ENCODE measurements around the gene CAPN13. TPM values are rescaled to one million over a fixed set of nuclear protein-coding genes. Genes with fewer than 3 reads are reported as not detected.

CAPN13 gene
- total RNA-seq, 1 donor from 2014 or later, result under 0.01 TPM

- DNase-seq (ENCODE audit: low read depth) (no peak), FAIRE-seq (no peak)
- no peaks in the 10 kb centered on the region for H3K36me3 ChIP-seq (ENCODE audit: control insufficient read depth, insufficient read depth, low read length)
- TF ChIP-seq CTCF (IDR thresholded peaks at IDR 0.05; ENCODE audit: insufficient read depth, low read length, severe bottlenecking), result no peak
- H3K27me3 ChIP-seq (ENCODE audit: control insufficient read depth, insufficient read depth, low read length), result peaks cover 3% of the 10 kb centered on the region
- no peak overlapping the region for H3K4me3 ChIP-seq (ENCODE audit: low read depth, low read length)
These were observed 46.0 kb downstream of the CAPN13 start for GRCh38 chr2:30761226-30761625.

GRCh38 chr2:30759481-30759880 lies 47.8 kb downstream of the CAPN13 start:
- FAIRE-seq, result no peak
- Histone ChIP-seq H3K4me3 (ENCODE audit: low read depth, low read length) (no peak overlapping the region), H3K36me3 (ENCODE audit: control insufficient read depth, insufficient read depth, low read length) (no peaks in the 10 kb centered on the region), H3K27me3 (ENCODE audit: control insufficient read depth, insufficient read depth, low read length) (no peaks in the 10 kb centered on the region)
- no peak for TF ChIP-seq CTCF (IDR thresholded peaks at IDR 0.05; ENCODE audit: insufficient read depth, low read length, severe bottlenecking)
- no peak for DNase-seq (ENCODE audit: low read depth)

- no peaks in the 10 kb centered on the region for H3K36me3 ChIP-seq (ENCODE audit: control insufficient read depth, insufficient read depth, low read length)
- H3K27me3 ChIP-seq (ENCODE audit: control insufficient read depth, insufficient read depth, low read length), result no peaks in the 10 kb centered on the region
- TF ChIP-seq CTCF (IDR thresholded peaks at IDR 0.05; ENCODE audit: insufficient read depth, low read length, severe bottlenecking), result no peak
- DNase-seq (ENCODE audit: low read depth), result no peak
- FAIRE-seq, result no peak
- H3K4me3 ChIP-seq (ENCODE audit: low read depth, low read length), result no peak overlapping the region
These were observed 49.0 kb downstream of the CAPN13 start for GRCh38 chr2:30758191-30758651.

GRCh38 chr2:30757749-30758148 lies 49.5 kb downstream of the CAPN13 start:
- no peaks in the 10 kb centered on the region for H3K36me3 ChIP-seq (ENCODE audit: control insufficient read depth, insufficient read depth, low read length)
- no peaks in the 10 kb centered on the region for H3K27me3 ChIP-seq (ENCODE audit: control insufficient read depth, insufficient read depth, low read length)
- no peak overlapping the region for H3K4me3 ChIP-seq (ENCODE audit: low read depth, low read length)
- no peak for FAIRE-seq
- DNase-seq (ENCODE audit: low read depth), result no peak
- no peak for TF ChIP-seq CTCF (IDR thresholded peaks at IDR 0.05; ENCODE audit: insufficient read depth, low read length, severe bottlenecking)

- Histone ChIP-seq H3K27me3 (ENCODE audit: control insufficient read depth, insufficient read depth, low read length) (no peaks in the 10 kb centered on the region), H3K4me3 (ENCODE audit: low read depth, low read length) (no peak overlapping the region), H3K36me3 (ENCODE audit: control insufficient read depth, insufficient read depth, low read length) (no peaks in the 10 kb centered on the region)
- no peak for FAIRE-seq
- TF ChIP-seq CTCF (IDR thresholded peaks at IDR 0.05; ENCODE audit: insufficient read depth, low read length, severe bottlenecking), result no peak
- no peak for DNase-seq (ENCODE audit: low read depth)
These were observed 50.3 kb downstream of the CAPN13 start for GRCh38 chr2:30756971-30757370.

GRCh38 chr2:30756051-30756719 lies 51.1 kb downstream of the CAPN13 start:
- FAIRE-seq, result no peak
- no peak overlapping the region for H3K4me3 ChIP-seq (ENCODE audit: low read depth, low read length)

More at GRCh38 chr2:30756051-30756719, 51.1 kb downstream of the CAPN13 start:
- DNase-seq (ENCODE audit: low read depth), result peak; percentile 56
- no peaks in the 10 kb centered on the region for H3K27me3 ChIP-seq (ENCODE audit: control insufficient read depth, insufficient read depth, low read length)
- H3K36me3 ChIP-seq (ENCODE audit: control insufficient read depth, insufficient read depth, low read length), result no peaks in the 10 kb centered on the region
- TF ChIP-seq CTCF (IDR thresholded peaks at IDR 0.05; ENCODE audit: insufficient read depth, low read length, severe bottlenecking), result no peak

All from bronchial epithelial cell (primary cell).